GM21576 (cell line): ENCODE results near the gene ZNF124.

Experiments
- ATAC-seq: cut with Tn5 transposase; IDR thresholded peaks from one replicate; pipeline ENCODE4 v1.9.1; 2021; ENCODE audit warnings: mild to moderate bottlenecking, moderate library complexity; ENCODE audit not compliant: unreplicated experiment

ZNF124 gene

DNA sequence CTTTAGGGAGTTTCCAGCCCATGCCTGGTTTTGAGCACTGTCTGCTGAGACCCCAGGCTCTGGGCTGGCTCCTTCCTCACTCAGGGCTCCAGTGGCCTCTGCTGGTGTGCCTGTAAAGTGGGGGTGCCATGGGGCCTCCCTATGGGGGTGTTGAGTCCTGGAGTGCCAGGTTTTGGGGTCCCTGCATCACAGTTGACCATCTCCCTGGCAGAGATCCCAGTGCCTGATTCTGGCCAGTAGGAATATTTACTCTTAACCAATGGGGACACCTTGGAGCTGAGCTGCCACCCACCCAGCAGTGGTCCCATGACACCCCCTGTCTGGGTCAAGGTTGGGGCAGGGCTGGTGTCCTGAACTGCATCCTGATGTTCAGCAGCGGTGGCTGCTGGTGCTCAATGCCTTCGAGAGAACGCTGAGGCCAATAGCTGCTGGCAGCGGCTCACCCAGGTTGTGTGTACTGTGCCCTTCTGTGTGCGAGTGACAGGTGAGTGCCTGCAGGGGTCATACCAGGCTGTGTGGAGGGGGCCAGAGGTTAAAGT lies 58.0 kb downstream of the ZNF124 start:
- no peak for ATAC-seq

DNA sequence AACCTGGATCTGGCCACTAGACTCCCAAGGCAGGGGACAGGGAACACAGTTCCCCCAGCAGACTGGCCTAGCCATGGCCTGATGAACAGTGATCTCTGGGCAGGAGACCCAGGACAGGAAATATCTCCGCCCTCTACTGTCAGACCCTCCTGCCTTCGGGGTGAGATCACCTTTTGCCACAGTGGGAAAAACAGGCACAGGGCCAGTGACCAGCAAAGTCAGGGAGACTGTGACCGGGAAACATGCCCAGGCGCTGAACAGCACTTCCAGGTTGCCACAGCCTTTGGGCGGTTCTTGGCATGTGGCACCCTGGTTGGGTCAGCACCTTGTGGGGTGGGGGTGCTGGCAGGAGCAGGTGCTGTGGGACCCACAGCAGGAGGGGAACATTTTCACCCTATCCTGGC lies 58.7 kb downstream of the ZNF124 start:
- ATAC-seq, result no peak

DNA sequence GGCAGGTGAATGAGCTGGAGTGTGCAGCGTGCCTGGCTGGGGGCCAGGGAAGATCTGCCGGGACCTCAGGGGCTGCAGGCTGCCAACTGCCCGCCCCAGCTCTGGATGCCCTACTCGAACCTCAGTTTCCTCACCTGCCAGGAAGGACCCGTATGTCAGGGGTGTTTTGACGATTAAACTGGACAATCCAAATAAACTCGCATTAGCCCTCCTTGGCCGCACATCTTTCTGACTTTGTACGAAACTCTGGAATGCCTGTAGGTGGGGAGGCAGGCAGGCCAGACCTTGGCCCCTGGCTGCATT lies 59.4 kb downstream of the ZNF124 start:
- no peak for ATAC-seq

DNA sequence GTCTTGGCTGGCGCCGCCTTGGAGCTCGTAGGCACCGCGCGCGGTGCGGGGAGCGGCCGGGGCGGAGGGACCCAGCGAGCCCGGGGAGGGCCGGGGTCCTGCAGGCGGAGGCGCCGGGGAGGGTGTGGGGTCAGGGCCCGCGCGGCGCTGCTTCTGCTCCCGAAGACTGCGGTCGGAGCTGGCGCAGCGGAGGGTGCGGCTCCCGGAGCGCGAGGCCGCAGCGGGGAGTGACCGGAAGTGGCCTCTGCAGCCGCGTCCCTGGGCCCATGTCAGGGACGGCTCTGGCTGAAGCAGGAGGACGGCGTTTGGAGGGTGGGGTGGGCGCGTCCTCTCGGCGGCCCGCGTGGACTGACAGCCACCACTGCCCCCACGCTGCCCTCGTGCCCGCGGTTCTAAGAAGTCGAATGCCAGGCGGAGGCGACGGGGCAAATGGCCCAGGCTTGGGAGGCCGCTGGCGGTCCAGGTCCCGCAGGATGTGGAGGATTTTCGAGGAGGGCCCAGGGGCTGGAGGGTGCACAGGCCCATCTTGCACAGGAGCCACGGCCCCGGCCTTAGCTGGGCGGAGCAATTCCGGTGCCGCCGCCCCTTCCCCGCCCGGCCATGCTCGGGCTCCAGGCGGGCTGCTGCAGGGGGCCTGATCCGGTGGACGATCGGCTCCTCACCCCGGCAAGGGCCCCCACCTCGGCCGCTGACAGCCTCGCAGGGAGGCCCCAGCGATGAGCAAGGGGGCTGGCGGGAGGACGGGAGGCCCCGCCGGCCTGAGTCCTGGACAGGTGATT lies 59.9 kb downstream of the ZNF124 start:
- ATAC-seq, result no peak

DNA sequence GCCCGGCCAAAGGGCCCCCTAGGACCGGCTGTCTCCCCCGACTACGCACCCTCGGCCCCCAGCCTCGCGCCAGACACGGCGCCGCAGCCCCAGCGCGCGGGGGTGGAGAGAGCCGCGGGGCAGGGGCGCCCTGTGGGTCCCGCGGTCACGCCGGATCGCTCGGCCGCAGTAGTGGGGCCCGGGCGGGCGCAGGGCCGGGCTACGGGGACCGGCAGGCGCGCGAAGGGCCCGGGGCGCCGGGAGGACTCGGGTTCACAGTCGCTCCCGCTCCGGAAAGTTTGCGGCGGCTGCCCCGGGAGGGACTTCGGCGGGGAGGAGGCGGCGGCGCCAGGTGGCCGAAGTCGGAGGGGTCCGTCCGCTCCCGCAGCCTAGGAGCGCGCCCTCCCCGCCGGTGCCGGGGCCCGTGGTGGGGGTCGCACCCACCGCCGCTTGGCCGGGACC lies 60.5 kb downstream of the ZNF124 start:
- no peak for ATAC-seq

DNA sequence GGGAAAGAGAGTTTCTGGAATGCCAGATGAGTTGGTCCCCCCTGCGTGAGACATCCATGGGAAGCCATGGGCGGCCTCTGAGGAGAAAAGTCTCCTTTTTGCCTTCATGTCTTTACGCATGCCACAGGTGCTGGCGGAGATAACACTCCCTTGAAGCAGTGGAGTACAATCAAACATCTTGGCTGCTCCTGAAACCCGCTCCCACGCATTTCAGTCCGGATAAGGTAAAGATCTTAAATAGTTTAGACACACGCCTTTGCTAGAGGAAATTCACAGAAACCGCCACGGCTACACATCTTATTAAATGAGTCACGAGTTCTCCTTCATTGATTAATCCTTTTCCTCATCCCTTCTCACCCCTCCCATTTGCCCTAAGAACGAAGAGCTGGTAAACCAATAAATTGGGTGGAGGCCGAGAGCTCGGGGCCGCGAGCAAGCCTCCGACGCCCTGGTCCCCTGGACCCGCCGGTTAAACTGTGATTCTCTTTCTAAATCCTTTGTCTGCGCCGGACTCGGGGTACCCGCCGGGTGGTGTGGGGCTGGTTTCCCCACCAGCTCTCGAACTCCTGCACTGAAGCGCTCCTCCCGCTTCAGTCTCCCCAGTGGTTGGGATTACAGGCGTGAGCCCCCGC lies 61.1 kb downstream of the ZNF124 start:
- no peak for ATAC-seq

DNA sequence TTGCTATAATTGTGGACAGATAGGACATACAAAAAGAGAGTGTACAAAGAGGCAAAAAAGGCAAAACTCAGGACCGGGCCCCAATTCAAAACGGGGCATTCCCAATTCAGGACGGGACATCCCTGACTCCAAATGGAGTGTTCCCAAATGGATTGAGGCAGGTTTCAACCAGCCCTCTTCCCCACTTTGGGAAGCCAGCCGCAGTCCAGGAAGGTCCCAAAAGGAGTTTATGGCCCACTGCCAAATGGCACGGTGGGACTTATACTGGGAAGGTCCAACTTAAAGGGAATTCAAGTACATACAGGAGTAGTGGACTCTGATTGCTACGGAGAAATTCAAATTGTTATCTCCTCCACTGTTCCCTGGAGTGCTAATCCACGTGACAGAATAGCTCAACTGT lies 64.1 kb downstream of the ZNF124 start:
- ATAC-seq, result no peak

DNA sequence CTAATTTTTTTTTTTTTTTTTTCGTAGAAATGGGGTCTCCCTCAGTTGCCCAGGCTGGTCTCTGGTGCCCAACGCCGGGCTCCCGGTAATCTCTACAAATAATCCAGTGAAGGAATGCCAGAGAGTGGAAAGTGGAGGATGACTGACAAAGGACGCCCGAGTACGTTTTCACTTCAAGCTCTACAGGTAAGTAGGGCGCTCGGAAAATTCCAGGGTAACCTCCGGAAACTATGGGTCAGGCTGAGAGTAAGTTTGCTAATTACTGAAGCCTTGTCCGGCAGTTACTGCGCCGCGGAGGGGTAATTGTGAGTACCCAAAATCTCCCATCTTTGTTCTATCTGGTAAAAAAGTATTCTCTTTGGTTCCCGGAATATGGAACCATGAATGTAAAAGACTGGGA lies 65.9 kb downstream of the ZNF124 start:
- ATAC-seq, result no peak
